Testis (tissue), 2 donors: ENCODE data around the gene PLCB1.

Source experiments
- CTCF ChIP-seq, 3 experiments: fragments of 450-650 bp in 2 of 3; fragments of 200-600 bp in 1 of 3; sonication (generic) in 1 of 3; IDR thresholded peaks; one replicate each; pipeline ENCODE4 v1.5.1; 2016 to 2019; ENCODE audit warnings: antibody characterized with exemption in 3 of 3, mild to moderate bottlenecking in 2 of 3, moderate library complexity in 1 of 3
- POLR2A ChIP-seq: fragments of 450-650 bp; IDR thresholded peaks from one replicate; pipeline ENCODE4 v1.6.1; 2017; ENCODE audit warnings: antibody characterized with exemption, mild to moderate bottlenecking, moderate library complexity

DNA sequence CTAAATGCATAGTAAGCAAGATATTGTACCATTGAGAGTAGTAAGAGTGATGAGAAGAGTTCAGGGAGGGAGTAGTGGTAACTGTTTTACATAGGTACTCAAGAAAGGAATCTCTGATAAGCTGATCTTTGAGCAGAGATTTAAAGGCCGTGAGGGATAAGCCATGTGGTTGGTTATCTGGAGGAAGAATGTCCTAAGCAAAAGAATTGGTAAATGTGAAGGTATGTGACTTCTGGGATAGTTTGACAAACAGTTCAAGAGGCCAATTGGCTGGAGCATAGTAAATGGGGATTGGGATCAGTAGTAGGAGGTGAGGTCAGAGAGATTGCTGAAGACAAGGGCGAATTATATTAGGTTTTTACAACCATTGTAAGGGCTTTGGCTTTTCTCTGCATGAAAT, 40.1 kb downstream of the PLCB1 start:
- TF ChIP-seq CTCF (IDR thresholded peaks at IDR 0.05) (no peak), POLR2A (no peak)
